Ureter (tissue), 1 donor: ENCODE results near the gene ARPIN. TPM values are rescaled to one million over a fixed set of nuclear protein-coding genes. Genes with fewer than 3 reads are reported as not detected.

Experiments
- DNase-seq: peaks from one replicate; pipeline ENCODE4 v3.0.0-alpha.2; 2020; ENCODE audit warnings: low spot score
- total RNA-seq: library from RNA; stranded (reverse); gene quantifications from one replicate; pipeline ENCODE4 v1.2.4, GENCODE V29; 2023
- donor health status: DM: yes; HTN: yes; CAD: no.

Gene ARPIN
- total RNA-seq, 1 donor from 2014 or later, result 30.0 TPM

GRCh38 chr15:89845305-89845893 is 67.4 kb downstream of the ARPIN start:
- no peak for DNase-seq

Other genes with a start within 250 kb of the ARPIN start
- 4.6 TPM for gene PLIN1, start 233.6 kb downstream of the ARPIN start, total RNA-seq
- 25.2 TPM for gene PEX11A, start 222.2 kb downstream of the ARPIN start, total RNA-seq
- gene WDR93, start 222.1 kb downstream of the ARPIN start, total RNA-seq, result 0.68 TPM
- 0.29 TPM for gene MESP1, start 161.7 kb downstream of the ARPIN start, total RNA-seq
- gene MESP2, start 136.6 kb downstream of the ARPIN start, total RNA-seq, result not detected
- 18.8 TPM for gene ANPEP, start 98.1 kb downstream of the ARPIN start, total RNA-seq
- gene AP3S2, start 19.0 kb downstream of the ARPIN start, total RNA-seq, result 52.8 TPM
- gene ZNF710, start 88.4 kb upstream of the ARPIN start, total RNA-seq, result 31.4 TPM
- gene IDH2, start 189.5 kb upstream of the ARPIN start, total RNA-seq, result 65.2 TPM